ENCODE measurements around the gene TMEM44.

DNA sequence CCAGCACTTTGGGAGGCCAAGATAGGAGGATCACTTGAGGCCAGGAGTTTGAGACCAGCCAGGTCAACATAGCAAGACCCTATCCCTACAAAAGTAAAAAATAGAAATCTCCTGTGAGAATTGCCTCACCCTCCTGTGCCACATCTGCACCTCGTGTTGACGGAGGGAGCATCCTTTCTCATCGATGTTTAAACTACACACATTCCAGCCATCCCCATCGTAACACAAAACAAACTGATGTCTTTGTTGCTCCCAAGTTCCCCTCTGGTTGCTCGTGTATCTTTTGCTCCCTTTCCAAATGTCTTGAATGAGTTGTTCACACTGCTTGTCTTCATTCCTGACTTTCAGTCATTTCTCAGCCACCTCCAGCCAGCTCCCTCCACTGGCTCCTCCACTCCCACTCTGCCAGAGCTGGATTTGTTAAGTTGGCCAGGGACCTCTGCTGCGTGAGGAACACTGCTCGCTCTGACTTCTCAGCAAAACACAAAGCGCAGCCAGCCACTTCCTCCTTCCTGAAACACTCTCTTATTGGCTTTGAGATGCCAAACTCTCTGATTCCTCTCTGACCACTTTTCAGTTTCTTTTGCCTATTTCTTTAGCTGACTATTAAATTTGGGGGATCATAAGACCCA lies 92.8 kb downstream of the TMEM44 start:
- TF ChIP-seq CTCF (IDR thresholded peaks at IDR 0.05 in 4 of 5, conservative IDR thresholded peaks at IDR 0.05 in 1 of 5) (no peak), POLR2A (IDR thresholded peaks at IDR 0.05) (no peak)
